GM12892 (cell line): ENCODE measurements around the gene MTPN.

ENCODE experiments used
- POLR2A ChIP-seq: IDR thresholded peaks from 2 replicates; pipeline ENCODE4 v1.6.1; 2011; ENCODE audit warnings: low read depth, low read length, control low read depth
- TAF1 ChIP-seq: IDR thresholded peaks from 2 replicates; pipeline ENCODE4 v1.6.1; 2011; ENCODE audit warnings: low read depth, mild to moderate bottlenecking, control low read depth, low read length, borderline replicate concordance

DNA sequence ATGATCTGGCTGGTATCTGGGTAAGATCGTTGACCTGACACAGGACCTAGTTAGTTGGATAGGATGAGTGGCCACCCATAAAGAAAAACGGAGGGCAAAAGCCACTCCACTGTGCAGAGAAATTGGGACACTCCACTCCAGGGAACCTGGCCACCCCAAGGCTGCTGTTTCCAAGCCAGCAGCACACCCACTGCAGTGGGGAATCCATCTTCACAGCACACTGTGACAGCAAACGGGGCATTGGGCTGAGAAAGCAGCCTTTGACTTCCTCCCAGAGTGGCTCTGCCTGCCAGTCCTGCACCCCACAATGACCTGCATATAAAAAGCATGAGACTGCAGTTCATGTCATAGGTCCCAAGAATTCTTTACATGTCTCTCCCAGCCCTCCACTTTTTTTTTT is 52.9 kb downstream of the MTPN start:
- no peak for TF ChIP-seq POLR2A
- TF ChIP-seq TAF1: no peak
